ENCODE data around the gene SPRING1. TPM values are rescaled to one million over a fixed set of nuclear protein-coding genes. Genes with fewer than 3 reads are reported as not detected.
"Not testable (repeated sequence)": the region's sequence is repeated elsewhere in the genome, so short reads cannot be mapped to it uniquely, and the experiment has no call there.

The SPRING1 gene
- total RNA-seq, 3 donors from 2014 or later: 32.2 to 53.7 (median 53.6) TPM

DNA sequence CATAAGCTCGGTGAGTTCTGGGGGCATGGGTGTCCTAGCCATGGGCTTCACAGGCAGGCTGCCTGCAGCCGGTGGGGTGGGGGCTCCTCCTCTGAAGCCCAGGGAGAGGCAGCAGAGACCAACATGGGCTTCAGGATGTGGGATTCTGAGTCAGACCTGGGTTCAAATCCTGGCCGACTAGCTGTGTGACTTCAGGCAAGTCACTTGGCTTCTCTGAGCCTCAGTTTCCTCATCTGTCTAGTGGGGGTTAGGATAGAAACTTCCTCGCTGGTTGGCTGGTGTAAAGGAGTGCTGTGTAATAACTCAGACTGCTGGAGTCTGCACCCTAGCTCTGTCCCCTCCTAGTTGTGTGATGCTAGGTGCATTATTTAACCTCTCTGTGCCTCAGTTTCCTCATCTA lies 12.4 kb upstream of the SPRING1 start:
- Histone ChIP-seq H3K9me3 (no peaks in the 10 kb centered on the region), H3K36me3 (ENCODE audit: low read depth) (no peaks in the 10 kb centered on the region), H3K4me3 (no peak overlapping the region), H3K4me1 (ENCODE audit: low read depth) (no peaks in the 10 kb centered on the region)
- ATAC-seq (no peak), DNase-seq (no peak)
- intact Hi-C loops (cut with DNase I, micrococcal nuclease): no loop called here
- TF ChIP-seq CTCF (IDR thresholded peaks at IDR 0.05): no peak

- intact Hi-C loops (cut with DNase I, micrococcal nuclease): no loop called here
- no peaks in the 10 kb centered on the region for H3K36me3 ChIP-seq (ENCODE audit: low read depth)
- H3K4me3 ChIP-seq: no peak overlapping the region
- no peak for ATAC-seq
- H3K4me1 ChIP-seq (ENCODE audit: low read depth): no peaks in the 10 kb centered on the region
- no peak for TF ChIP-seq CTCF (IDR thresholded peaks at IDR 0.05)
- H3K9me3 ChIP-seq: no peaks in the 10 kb centered on the region
- DNase-seq: no peak
Observed at GRCh38 chr12:116749884-116750283, 12.0 kb upstream of the SPRING1 start.

GRCh38 chr12:116745554-116745953 lies 7.7 kb upstream of the SPRING1 start:
- H3K9me3 ChIP-seq: no peaks in the 10 kb centered on the region
- H3K4me1 ChIP-seq (ENCODE audit: low read depth): no peaks in the 10 kb centered on the region
- intact Hi-C loops (cut with DNase I, micrococcal nuclease): no loop called here
- H3K4me3 ChIP-seq: no peak overlapping the region
- no peaks in the 10 kb centered on the region for H3K36me3 ChIP-seq (ENCODE audit: low read depth)
- no peak for TF ChIP-seq CTCF (IDR thresholded peaks at IDR 0.05)
- ATAC-seq: no peak
- DNase-seq: no peak

DNA sequence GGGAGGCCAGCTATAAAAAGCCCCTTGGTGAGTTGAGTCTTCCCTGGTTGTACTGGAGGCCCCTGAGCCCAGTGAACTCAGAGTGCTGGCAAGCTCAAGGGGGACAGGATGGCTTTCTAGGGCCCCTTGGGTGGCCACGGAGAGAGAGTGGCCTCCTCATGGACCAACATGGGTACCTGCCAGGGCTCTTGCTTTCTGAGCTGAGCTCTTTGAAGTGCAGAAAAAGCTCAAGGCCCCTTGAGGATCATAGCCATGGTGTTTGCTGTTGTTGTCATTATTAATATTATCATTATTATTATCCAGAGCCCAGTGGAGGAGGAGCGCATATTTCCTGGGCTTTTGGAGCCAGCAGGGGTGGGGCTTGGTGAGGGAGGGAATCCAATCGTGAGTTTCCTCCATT lies 6.9 kb upstream of the SPRING1 start:
- intact Hi-C loops (cut with DNase I, micrococcal nuclease): no loop called here

GRCh38 chr12:116742787-116743186 lies 4.9 kb upstream of the SPRING1 start:
- H3K36me3 ChIP-seq (ENCODE audit: low read depth); H3K4me1 ChIP-seq (ENCODE audit: low read depth); intact Hi-C loops (cut with DNase I, micrococcal nuclease); DNase-seq; H3K9me3 ChIP-seq; ATAC-seq; H3K4me3 ChIP-seq: not testable (repeated sequence)

More for the DNA sequence above, 6.9 kb upstream of the SPRING1 start:
- DNase-seq: no peak
- no peak for TF ChIP-seq CTCF (IDR thresholded peaks at IDR 0.05)
- ATAC-seq: no peak
- Histone ChIP-seq H3K4me3 (no peak overlapping the region), H3K9me3 (no peaks in the 10 kb centered on the region), H3K4me1 (ENCODE audit: low read depth) (no peaks in the 10 kb centered on the region), H3K36me3 (ENCODE audit: low read depth) (no peaks in the 10 kb centered on the region)

GRCh38 chr12:116739381-116739887 lies 1.6 kb upstream of the SPRING1 start:
- no peak overlapping the region for H3K4me3 ChIP-seq
- no peak for TF ChIP-seq CTCF (IDR thresholded peaks at IDR 0.05)
- ATAC-seq (no peak), DNase-seq (no peak)
- H3K9me3 ChIP-seq: no peaks in the 10 kb centered on the region
- peaks cover 12% of the 10 kb centered on the region for H3K4me1 ChIP-seq (ENCODE audit: low read depth)
- intact Hi-C loops (cut with DNase I, micrococcal nuclease): no loop called here
- no peaks in the 10 kb centered on the region for H3K36me3 ChIP-seq (ENCODE audit: low read depth)

All from mucosa of descending colon (tissue), 3 donors.